Mesothelial cell of epicardium (in vitro differentiated cells): ENCODE data around the gene GCK. TPM values are rescaled to one million over a fixed set of nuclear protein-coding genes. Genes with fewer than 3 reads are reported as not detected.

Source experiments
- DNase-seq, 2 experiments: peaks; one replicate each; pipeline ENCODE4 v3.0.0; 2021; ENCODE audit warnings: low spot score in 2 of 2; ENCODE audit not compliant: unreplicated experiment in 2 of 2
- H3K27ac Mint-ChIP-seq: 2 replicates; pipeline ENCODE4 v1.8.0; 2021; ENCODE audit warnings: mixed read lengths
- H3K27me3 Mint-ChIP-seq: 2 replicates; pipeline ENCODE4 v1.8.0; 2021; ENCODE audit warnings: low read depth, mixed read lengths
- H3K36me3 Mint-ChIP-seq: 2 replicates; pipeline ENCODE4 v1.8.0; 2021; ENCODE audit warnings: mixed read lengths
- H3K4me1 Mint-ChIP-seq: 2 replicates; pipeline ENCODE4 v1.8.0; 2021; ENCODE audit warnings: mixed read lengths
- H3K4me3 Mint-ChIP-seq: 2 replicates; pipeline ENCODE4 v1.8.0; 2021; ENCODE audit warnings: mild to moderate bottlenecking, moderate library complexity, mixed read lengths
- H3K9me3 Mint-ChIP-seq: 2 replicates; pipeline ENCODE4 v1.8.0; 2021; ENCODE audit warnings: mixed read lengths
- total RNA-seq: library from RNA; stranded (reverse); gene quantifications from 3 replicates; pipeline ENCODE4 v1.2.1, GENCODE V29; 2021
- TF ChIP-seq, protein P1 (sequence below): fragments of 200-600 bp; sonication (generic); IDR thresholded peaks from one replicate; pipeline ENCODE4 v1.5.0; 2021; ENCODE audit warnings: antibody characterized with exemption; ENCODE audit not compliant: unreplicated experiment

GCK gene
- total RNA-seq, 1 donor from 2014 or later, result 1.5 TPM

DNA sequence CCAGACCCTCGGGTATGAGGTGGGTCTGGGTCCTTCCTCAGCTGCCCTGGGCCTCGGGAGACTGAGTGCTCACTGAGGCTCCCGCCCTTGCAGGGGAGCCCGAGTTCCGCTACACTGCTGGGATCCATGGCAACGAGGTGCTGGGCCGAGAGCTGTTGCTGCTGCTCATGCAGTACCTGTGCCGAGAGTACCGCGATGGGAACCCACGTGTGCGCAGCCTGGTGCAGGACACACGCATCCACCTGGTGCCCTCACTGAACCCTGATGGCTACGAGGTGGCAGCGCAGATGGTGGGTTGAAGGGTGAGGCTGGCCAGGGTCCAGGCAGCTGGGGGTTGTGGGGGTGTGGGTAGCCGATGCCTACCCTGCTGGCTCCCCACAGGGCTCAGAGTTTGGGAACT lies 77.5 kb downstream of the GCK start:
- Mint-ChIP-seq H3K4me3 (no peak overlapping the region), H3K4me1 (no peaks in the 10 kb centered on the region), H3K9me3 (no peaks in the 10 kb centered on the region), H3K27me3 (no peaks in the 10 kb centered on the region), H3K27ac (no peak overlapping the region), H3K36me3 (peaks cover 22% of the 10 kb centered on the region)
- DNase-seq, result no peak
- TF ChIP-seq, protein P1, sequence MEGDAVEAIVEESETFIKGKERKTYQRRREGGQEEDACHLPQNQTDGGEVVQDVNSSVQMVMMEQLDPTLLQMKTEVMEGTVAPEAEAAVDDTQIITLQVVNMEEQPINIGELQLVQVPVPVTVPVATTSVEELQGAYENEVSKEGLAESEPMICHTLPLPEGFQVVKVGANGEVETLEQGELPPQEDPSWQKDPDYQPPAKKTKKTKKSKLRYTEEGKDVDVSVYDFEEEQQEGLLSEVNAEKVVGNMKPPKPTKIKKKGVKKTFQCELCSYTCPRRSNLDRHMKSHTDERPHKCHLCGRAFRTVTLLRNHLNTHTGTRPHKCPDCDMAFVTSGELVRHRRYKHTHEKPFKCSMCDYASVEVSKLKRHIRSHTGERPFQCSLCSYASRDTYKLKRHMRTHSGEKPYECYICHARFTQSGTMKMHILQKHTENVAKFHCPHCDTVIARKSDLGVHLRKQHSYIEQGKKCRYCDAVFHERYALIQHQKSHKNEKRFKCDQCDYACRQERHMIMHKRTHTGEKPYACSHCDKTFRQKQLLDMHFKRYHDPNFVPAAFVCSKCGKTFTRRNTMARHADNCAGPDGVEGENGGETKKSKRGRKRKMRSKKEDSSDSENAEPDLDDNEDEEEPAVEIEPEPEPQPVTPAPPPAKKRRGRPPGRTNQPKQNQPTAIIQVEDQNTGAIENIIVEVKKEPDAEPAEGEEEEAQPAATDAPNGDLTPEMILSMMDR, result no peak

DNA sequence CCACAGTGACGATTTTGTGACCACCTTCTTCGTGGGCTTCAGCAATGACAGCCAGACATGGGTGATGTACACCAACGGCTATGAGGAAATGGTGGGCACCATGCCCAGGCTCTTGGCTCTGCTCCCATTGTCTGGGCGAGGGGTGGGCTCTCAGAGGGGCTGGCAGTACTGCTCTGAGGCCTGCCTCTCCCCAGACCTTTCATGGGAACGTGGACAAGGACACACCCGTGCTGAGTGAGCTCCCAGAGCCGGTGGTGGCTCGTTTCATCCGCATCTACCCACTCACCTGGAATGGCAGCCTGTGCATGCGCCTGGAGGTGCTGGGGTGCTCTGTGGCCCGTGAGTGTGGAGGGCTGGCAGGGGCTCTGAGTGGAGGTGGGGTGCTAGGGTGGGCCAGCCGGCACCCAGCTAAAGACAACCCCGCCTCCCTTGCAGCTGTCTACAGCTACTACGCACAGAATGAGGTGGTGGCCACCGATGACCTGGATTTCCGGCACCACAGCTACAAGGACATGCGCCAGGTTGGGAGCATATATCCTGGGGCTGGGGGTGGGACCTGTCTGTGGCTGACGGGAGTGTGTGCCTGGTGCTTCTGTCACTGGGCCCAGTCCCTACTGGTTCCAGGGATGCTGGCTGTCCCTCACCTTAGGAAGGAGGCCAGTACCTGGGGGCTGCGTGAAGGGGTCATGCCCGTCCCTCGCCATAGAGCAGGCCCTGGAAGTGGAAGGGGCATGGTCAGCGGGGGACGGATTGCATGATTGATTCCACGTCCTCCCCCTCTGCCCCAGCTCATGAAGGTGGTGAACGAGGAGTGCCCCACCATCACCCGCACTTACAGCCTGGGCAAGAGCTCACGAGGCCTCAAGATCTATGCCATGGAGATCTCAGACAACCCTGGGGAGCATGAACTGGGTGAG lies 78.3 kb downstream of the GCK start:
- H3K27ac Mint-ChIP-seq, result no peak overlapping the region
- DNase-seq, result no peak
- peaks cover 24% of the 10 kb centered on the region for H3K36me3 Mint-ChIP-seq
- no peaks in the 10 kb centered on the region for H3K27me3 Mint-ChIP-seq
- no peaks in the 10 kb centered on the region for H3K9me3 Mint-ChIP-seq
- TF ChIP-seq, protein P1, result no peak
- no peak overlapping the region for H3K4me3 Mint-ChIP-seq
- no peaks in the 10 kb centered on the region for H3K4me1 Mint-ChIP-seq

DNA sequence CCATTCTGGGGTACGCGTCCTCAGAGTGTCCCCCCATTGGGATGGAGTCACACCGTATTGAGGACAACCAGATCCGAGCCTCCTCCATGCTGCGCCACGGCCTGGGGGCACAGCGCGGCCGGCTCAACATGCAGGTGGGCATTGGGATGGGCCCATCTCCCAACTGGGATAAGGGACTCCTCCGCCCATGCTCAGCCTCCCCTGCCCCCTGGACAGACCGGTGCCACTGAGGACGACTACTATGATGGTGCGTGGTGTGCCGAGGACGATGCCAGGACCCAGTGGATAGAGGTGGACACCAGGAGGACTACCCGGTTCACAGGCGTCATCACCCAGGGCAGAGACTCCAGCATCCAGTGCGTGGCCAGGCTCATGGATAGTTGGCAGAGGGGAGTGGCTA lies 79.2 kb downstream of the GCK start:
- DNase-seq, result no peak
- TF ChIP-seq, protein P1, result no peak
- Mint-ChIP-seq H3K27ac (no peak overlapping the region), H3K4me1 (peaks cover 9% of the 10 kb centered on the region), H3K9me3 (no peaks in the 10 kb centered on the region), H3K4me3 (no peak overlapping the region), H3K36me3 (peaks cover 24% of the 10 kb centered on the region), H3K27me3 (no peaks in the 10 kb centered on the region)

- no peaks in the 10 kb centered on the region for H3K27me3 Mint-ChIP-seq
- H3K4me1 Mint-ChIP-seq, result peaks cover 9% of the 10 kb centered on the region
- H3K9me3 Mint-ChIP-seq, result no peaks in the 10 kb centered on the region
- no peak overlapping the region for H3K4me3 Mint-ChIP-seq
- TF ChIP-seq, protein P1, result no peak
- no peak for DNase-seq
- no peak overlapping the region for H3K27ac Mint-ChIP-seq
- peaks cover 20% of the 10 kb centered on the region for H3K36me3 Mint-ChIP-seq
These were observed 80.2 kb downstream of the GCK start for GRCh38 chr7:44108768-44109750.

DNA sequence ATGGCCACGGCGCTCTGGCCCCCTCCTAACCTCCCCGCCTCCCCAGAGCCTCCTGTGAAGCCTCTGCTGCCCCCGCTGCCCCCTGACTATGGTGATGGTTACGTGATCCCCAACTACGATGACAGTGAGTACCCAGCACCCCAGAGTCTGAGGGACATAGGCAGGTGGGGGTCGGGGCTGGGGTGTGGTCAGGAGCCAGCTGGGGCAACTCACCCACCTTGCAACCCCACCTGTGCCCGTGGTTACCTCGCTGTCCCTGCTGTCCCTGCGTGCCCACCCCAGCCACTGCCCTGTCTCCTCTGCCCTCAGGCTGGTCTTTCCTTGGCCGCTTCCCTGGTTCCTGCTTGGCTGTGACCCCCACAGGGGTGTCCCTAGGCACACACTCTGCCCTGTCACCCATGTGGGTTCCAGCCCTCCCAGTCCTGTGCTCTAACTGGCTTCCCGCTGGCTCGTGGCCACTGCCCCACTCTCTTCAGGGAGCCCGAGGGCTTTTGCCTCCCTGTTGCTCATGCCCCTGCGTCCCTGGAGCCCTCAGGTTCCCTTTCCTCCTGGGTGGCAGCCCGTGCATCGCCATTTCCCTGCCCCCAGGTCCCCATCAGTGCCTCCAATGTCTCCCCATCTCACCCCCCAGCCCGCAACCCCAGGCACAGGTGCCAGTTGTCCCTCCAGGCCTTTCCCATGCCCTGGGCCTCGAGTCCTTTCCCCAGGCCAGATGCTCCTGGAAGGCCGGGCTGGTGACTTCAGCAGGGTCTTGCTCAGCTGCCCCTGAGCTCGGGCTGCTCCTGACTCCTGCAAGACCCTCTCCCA lies 81.1 kb downstream of the GCK start:
- Mint-ChIP-seq H3K36me3 (peaks cover 14% of the 10 kb centered on the region), H3K27me3 (peaks cover 3% of the 10 kb centered on the region), H3K4me1 (peaks cover 11% of the 10 kb centered on the region), H3K9me3 (no peaks in the 10 kb centered on the region), H3K27ac (no peak overlapping the region), H3K4me3 (no peak overlapping the region)
- TF ChIP-seq, protein P1, result no peak
- no peak for DNase-seq
